Neuron (in vitro differentiated cells): ENCODE data around the gene ACTR1A.
A peak's percentile ranks its signal among the peaks of the same experiment; 100 is the strongest.

ENCODE experiments used
- H2AFZ ChIP-seq: one replicate; pipeline ENCODE4 v1.6.1; 2013; ENCODE audit warnings: low read depth, mild to moderate bottlenecking, inconsistent platforms, low read length, moderate library complexity
- H3K27me3 ChIP-seq: one replicate; pipeline ENCODE4 v1.6.1; 2013; ENCODE audit warnings: low read length; ENCODE audit not compliant: insufficient read depth
- H3K36me3 ChIP-seq: one replicate; pipeline ENCODE4 v1.6.1; 2013; ENCODE audit warnings: low read length; ENCODE audit not compliant: insufficient read depth
- H3K4me1 ChIP-seq: one replicate; pipeline ENCODE4 v1.6.1; 2013; ENCODE audit warnings: low read length; ENCODE audit not compliant: insufficient read depth
- H3K4me3 ChIP-seq: 2 replicates; pipeline ENCODE4 v1.5.1; 2013; ENCODE audit warnings: mild to moderate bottlenecking, low read length, moderate library complexity
- H3K9me3 ChIP-seq: one replicate; pipeline ENCODE4 v1.6.1; 2013; ENCODE audit warnings: low read length

Gene ACTR1A

GRCh38 chr10:102432162-102432950 is 70.2 kb downstream of the ACTR1A start, which contains the start of gene CUEDC2:
TSS of gene CUEDC2 (minus strand) at chr10:102432574. CDS start at chr10:102425188, 7,386 bp downstream.
- Histone ChIP-seq H3K4me3 (peak within 1 kb of the TSS; percentile 81), H3K27me3 (no peaks in the 10 kb centered on the region), H2AFZ (peak within 1 kb of the TSS; percentile 44), H3K4me1 (peaks cover 19% of the 10 kb centered on the region), H3K9me3 (no peaks in the 10 kb centered on the region), H3K36me3 (no peaks in the 10 kb centered on the region)

GRCh38 chr10:102431452-102432124 is 70.9 kb downstream of the ACTR1A start:
- Histone ChIP-seq H2AFZ (peak overlapping the region; percentile 44), H3K36me3 (no peaks in the 10 kb centered on the region), H3K4me3 (peak overlapping the region; percentile 81), H3K27me3 (no peaks in the 10 kb centered on the region), H3K9me3 (no peaks in the 10 kb centered on the region), H3K4me1 (peaks cover 19% of the 10 kb centered on the region)

GRCh38 chr10:102429468-102429867 is 73.0 kb downstream of the ACTR1A start:
- peaks cover 3% of the 10 kb centered on the region for H3K36me3 ChIP-seq
- no peak overlapping the region for H3K4me3 ChIP-seq
- no peaks in the 10 kb centered on the region for H3K9me3 ChIP-seq
- H2AFZ ChIP-seq: no peak overlapping the region
- no peaks in the 10 kb centered on the region for H3K27me3 ChIP-seq
- H3K4me1 ChIP-seq: peaks cover 23% of the 10 kb centered on the region
